GM23248 (cell line): ENCODE measurements around the gene USP19. TPM values are rescaled to one million over a fixed set of nuclear protein-coding genes. Genes with fewer than 3 reads are reported as not detected.

Experiments used
- DNase-seq: peaks from one replicate; pipeline ENCODE4 v3.0.0-alpha.2; 2015
- H2AFZ ChIP-seq: fragments of 200-600 bp; sonication (generic); 2 replicates; pipeline ENCODE4 v1.6.1; 2016; ENCODE audit warnings: antibody characterized with exemption
- H3F3A ChIP-seq: fragments of 200-600 bp; sonication (generic); 2 replicates; pipeline ENCODE4 v1.6.1; 2016; ENCODE audit warnings: mild to moderate bottlenecking, antibody characterized with exemption, mixed run types; ENCODE audit not compliant: insufficient read depth
- H3K27ac ChIP-seq: fragments of 200-600 bp; sonication (generic); 2 replicates; pipeline ENCODE4 v1.5.1; 2016; ENCODE audit warnings: mild to moderate bottlenecking
- H3K27me3 ChIP-seq: fragments of 200-600 bp; sonication (generic); replicated peaks from 2 replicates; pipeline ENCODE4 v1.6.1; 2016; ENCODE audit warnings: mild to moderate bottlenecking; ENCODE audit not compliant: insufficient read depth
- H3K36me3 ChIP-seq: fragments of 200-600 bp; sonication (generic); 2 replicates; pipeline ENCODE4 v1.6.1; 2016; ENCODE audit warnings: low read depth, mild to moderate bottlenecking
- H3K4me1 ChIP-seq: fragments of 200-600 bp; sonication (generic); 2 replicates; pipeline ENCODE4 v1.6.1; 2016; ENCODE audit warnings: mild to moderate bottlenecking; ENCODE audit not compliant: insufficient read depth
- H3K4me2 ChIP-seq: fragments of 200-600 bp; sonication (generic); one replicate; pipeline ENCODE4 v1.6.1; 2016; ENCODE audit warnings: mild to moderate bottlenecking; ENCODE audit not compliant: unreplicated experiment
- H3K4me3 ChIP-seq: fragments of 200-600 bp; sonication (generic); 2 replicates; pipeline ENCODE4 v1.5.1; 2016; ENCODE audit warnings: mild to moderate bottlenecking
- H3K79me2 ChIP-seq: fragments of 200-600 bp; sonication (generic); 2 replicates; pipeline ENCODE4 v1.6.1; 2016; ENCODE audit warnings: mild to moderate bottlenecking; ENCODE audit not compliant: insufficient read depth
- H3K9ac ChIP-seq: fragments of 200-600 bp; sonication (generic); 2 replicates; pipeline ENCODE4 v1.6.1; 2016; ENCODE audit warnings: mild to moderate bottlenecking
- H3K9me2 ChIP-seq: fragments of 200-600 bp; sonication (generic); 2 replicates; pipeline ENCODE4 v1.6.1; 2016; ENCODE audit warnings: mixed run types, mild to moderate bottlenecking, moderate library complexity; ENCODE audit not compliant: insufficient read depth
- H3K9me3 ChIP-seq: fragments of 200-600 bp; sonication (generic); one replicate; pipeline ENCODE4 v1.6.1; 2017; ENCODE audit warnings: low read depth
- H4K20me1 ChIP-seq: fragments of 200-600 bp; sonication (generic); 2 replicates; pipeline ENCODE4 v1.6.0; 2016; ENCODE audit not compliant: insufficient read depth
- EZH2 ChIP-seq: fragments of 200-600 bp; sonication (generic); IDR thresholded peaks from 2 replicates; pipeline ENCODE4 v1.6.1; 2018; ENCODE audit warnings: antibody characterized with exemption, mild to moderate bottlenecking; ENCODE audit not compliant: insufficient read depth, poor library complexity, severe bottlenecking
- EZH2phosphoT487 ChIP-seq: fragments of 200-600 bp; sonication (generic); IDR thresholded peaks from 2 replicates; pipeline ENCODE4 v1.6.1; 2018; ENCODE audit warnings: antibody characterized with exemption, moderate library complexity, mild to moderate bottlenecking, low read depth; ENCODE audit not compliant: insufficient read depth
- WGBS, 2 experiments: methylation state at CpG; one replicate each; pipeline ENCODE4 v1.1.6; 2015 to 2017; ENCODE audit warnings: low lambda C conversion rate in 2 of 2, low coverage in 1 of 2; ENCODE audit errors: missing lambda C conversion rate in 2 of 2; 5-methylcytosine and 5-hydroxymethylcytosine counted together
- in situ Hi-C: fragments of 300-500 bp; cut with MboI; formaldehyde crosslinking; loops from 2 replicates; pipeline ENCODE4 v1.15.0; 2020
- polyA plus RNA-seq: library from polyadenylated mRNA; unstranded; fragments of >200 nt; fragmentation: Nextera tagmentation; extraction: Ambion mirVana; gene quantifications from 2 replicates; pipeline ENCODE4 v1.2.1, GENCODE V29; 2016
- total RNA-seq: library from RNA; depleted of rRNA; stranded (reverse); fragments of >200 nt; shearing (Covaris generic); gene quantifications from 2 replicates; pipeline ENCODE4 v1.2.3, GENCODE V29; 2014

The USP19 gene
- total and polyA plus RNA-seq, 2 experiments from 2014 or later: 17.0 to 31.6 TPM

- Histone ChIP-seq H3K36me3 (peaks cover 14% of the 10 kb centered on the region; the same call in 1 of the 2 replicates), H2AFZ (no peak overlapping the region), H3K79me2 (peaks cover 43% of the 10 kb centered on the region), H3K27ac (no peak overlapping the region), H3K9me3 (no peaks in the 10 kb centered on the region), H3K4me1 (peaks cover 9% of the 10 kb centered on the region; the same call in 1 of the 2 replicates), H3F3A (peaks cover 34% of the 10 kb centered on the region), H3K4me3 (no peak overlapping the region), H3K27me3 (no peaks in the 10 kb centered on the region), H3K9ac (no peak overlapping the region), H3K9me2 (no peaks in the 10 kb centered on the region), H4K20me1 (no peaks in the 10 kb centered on the region), H3K4me2 (no peak overlapping the region)
- in situ Hi-C loops: no loop called here
- WGBS, 2 experiments: 77 to 78% methylated on average over 7 of the region's 7 CpGs
- no peak for TF ChIP-seq EZH2phosphoT487
- no peak for TF ChIP-seq EZH2
- DNase-seq: no peak
Observed at GRCh38 chr3:49122451-49122850, 1.8 kb upstream of the USP19 start.

GRCh38 chr3:49122022-49122421 is 1.4 kb upstream of the USP19 start:
- Histone ChIP-seq H3K9ac (no peak overlapping the region), H4K20me1 (no peaks in the 10 kb centered on the region), H3K36me3 (peaks cover 16% of the 10 kb centered on the region; the same call in 1 of the 2 replicates), H3K4me3 (no peak overlapping the region), H3K79me2 (peaks cover 43% of the 10 kb centered on the region), H3K27me3 (no peaks in the 10 kb centered on the region), H3K4me2 (no peak overlapping the region), H3K9me2 (no peaks in the 10 kb centered on the region), H3K4me1 (peaks cover 9% of the 10 kb centered on the region; the same call in 1 of the 2 replicates), H2AFZ (no peak overlapping the region), H3K9me3 (no peaks in the 10 kb centered on the region), H3K27ac (no peak overlapping the region), H3F3A (peaks cover 34% of the 10 kb centered on the region)
- no peak for DNase-seq
- 79 to 85% methylated on average over 12 of the region's 12 CpGs for WGBS, 2 experiments
- in situ Hi-C loops: no loop called here
- TF ChIP-seq EZH2phosphoT487 (no peak), EZH2 (no peak)

- TF ChIP-seq EZH2phosphoT487 (no peak), EZH2 (no peak)
- H3K4me3 ChIP-seq: peak overlapping the region; percentile 76
- 67 to 73% methylated on average over 17 of the region's 17 CpGs for WGBS, 2 experiments
- peaks cover 18% of the 10 kb centered on the region; the same call in 1 of the 2 replicates for H3K36me3 ChIP-seq
- peaks cover 9% of the 10 kb centered on the region; the same call in 1 of the 2 replicates for H3K4me1 ChIP-seq
- peak; percentile 5 for DNase-seq
- H3K4me2 ChIP-seq: peak overlapping the region; percentile 84
- no peaks in the 10 kb centered on the region for H3K9me3 ChIP-seq
- peaks cover 39% of the 10 kb centered on the region for H3K79me2 ChIP-seq
- peak overlapping the region; percentile 73 for H3K27ac ChIP-seq
- H3K27me3 ChIP-seq: no peaks in the 10 kb centered on the region
- H3F3A ChIP-seq: peaks cover 34% of the 10 kb centered on the region
- H3K9me2 ChIP-seq: no peaks in the 10 kb centered on the region
- H4K20me1 ChIP-seq: no peaks in the 10 kb centered on the region
- H3K9ac ChIP-seq: peak overlapping the region; percentile 86
- in situ Hi-C loops: no loop called here
- no peak overlapping the region for H2AFZ ChIP-seq
Observed at GRCh38 chr3:49121132-49121736, 611 bp upstream of the USP19 start.

GRCh38 chr3:49120096-49120437 is 556 bp downstream of the USP19 start:
- 1 to 2% methylated on average over 8 to 9 of the region's 9 CpGs for WGBS, 2 experiments
- no peaks in the 10 kb centered on the region for H4K20me1 ChIP-seq
- no peaks in the 10 kb centered on the region for H3K27me3 ChIP-seq
- no peak for TF ChIP-seq EZH2
- H3K36me3 ChIP-seq: peaks cover 27% of the 10 kb centered on the region; the same call in 1 of the 2 replicates
- no peaks in the 10 kb centered on the region for H3K9me3 ChIP-seq
- H3K27ac ChIP-seq: peak overlapping the region; percentile 73
- peaks cover 36% of the 10 kb centered on the region for H3K79me2 ChIP-seq
- peaks cover 34% of the 10 kb centered on the region for H3F3A ChIP-seq
- H3K4me1 ChIP-seq: peaks cover 9% of the 10 kb centered on the region; the same call in 1 of the 2 replicates
- H3K4me2 ChIP-seq: peak overlapping the region; percentile 84
- in situ Hi-C loops: no loop called here
- H3K9ac ChIP-seq: peak overlapping the region; percentile 86
- H2AFZ ChIP-seq: peak overlapping the region; percentile 14
- H3K9me2 ChIP-seq: no peaks in the 10 kb centered on the region
- peak overlapping the region; percentile 76 for H3K4me3 ChIP-seq
- DNase-seq: peak; percentile 48
